ENCODE measurements around the gene C3AR1. TPM values are rescaled to one million over a fixed set of nuclear protein-coding genes. Genes with fewer than 3 reads are reported as not detected.

Gene C3AR1
- total and polyA plus RNA-seq, 8 donors = 0.93 to 19.0 (median 1.5) TPM

- FAIRE-seq (no peak), ATAC-seq (no peak), DNase-seq (no peak)
- no peaks in the 10 kb centered on the region for H3K9me3 ChIP-seq
- H3K36me3 ChIP-seq = peaks cover 0 to 62% (median 37%) of the 10 kb centered on the region in 3 donors
- intact Hi-C loops (cut with DNase I) = no loop called here
- WGBS, 2 donors = 88 to 92% methylated on average over 7 of the region's 7 CpGs
- TF ChIP-seq CTCF (IDR thresholded peaks at IDR 0.05) = no peak
- no peak overlapping the region for H3K4me3 ChIP-seq
- H3K27me3 ChIP-seq = no peaks in the 10 kb centered on the region
- no peaks in the 10 kb centered on the region for H3K4me1 ChIP-seq
- H3K27ac ChIP-seq = no peak overlapping the region
Measured at GRCh38 chr12:8050600-8051250, 15.4 kb downstream of the C3AR1 start.

GRCh38 chr12:8048906-8049305 lies 17.3 kb downstream of the C3AR1 start:
- no peaks in the 10 kb centered on the region for H3K27me3 ChIP-seq
- H3K9me3 ChIP-seq = no peaks in the 10 kb centered on the region
- FAIRE-seq (no peak), DNase-seq (no peak), ATAC-seq (no peak)
- 72 to 84% methylated on average over 4 of the region's 4 CpGs for WGBS, 2 donors
- intact Hi-C loops (cut with DNase I) = no loop called here
- no peaks in the 10 kb centered on the region for H3K4me1 ChIP-seq
- no peak overlapping the region for H3K27ac ChIP-seq
- H3K36me3 ChIP-seq = peaks cover 0 to 75% (median 37%) of the 10 kb centered on the region in 3 donors
- TF ChIP-seq CTCF (IDR thresholded peaks at IDR 0.05) = no peak
- H3K4me3 ChIP-seq = no peak overlapping the region

GRCh38 chr12:8047842-8048241 lies 18.3 kb downstream of the C3AR1 start:
- intact Hi-C loops (cut with DNase I) = no loop called here
- no peak for FAIRE-seq
- TF ChIP-seq CTCF (IDR thresholded peaks at IDR 0.05) = no peak
- 94 to 95% methylated on average over 5 of the region's 5 CpGs for WGBS, 2 donors
- ATAC-seq = no peak
- Histone ChIP-seq H3K4me3 (no peak overlapping the region), H3K27me3 (no peaks in the 10 kb centered on the region), H3K27ac (no peak overlapping the region), H3K36me3 (peaks cover 3 to 72% (median 44%) of the 10 kb centered on the region in 3 donors), H3K4me1 (no peaks in the 10 kb centered on the region), H3K9me3 (no peaks in the 10 kb centered on the region)
- DNase-seq = no peak

- peak; percentile 64 for FAIRE-seq
- DNase-seq = peak in 5 of 6 donors; percentile 58 to 87 (median 75)
- TF ChIP-seq CTCF (IDR thresholded peaks at IDR 0.05) = peak; percentile 70 to 82 (median 80)
- H3K36me3 ChIP-seq = peaks cover 3 to 74% (median 39%) of the 10 kb centered on the region in 3 donors
- intact Hi-C loops (cut with DNase I) = no loop called here
- peak; percentile 88 to 97 (median 94) for ATAC-seq
- WGBS, 2 donors = 35 to 41% methylated on average over 8 of the region's 8 CpGs
- no peaks in the 10 kb centered on the region for H3K9me3 ChIP-seq
- no peaks in the 10 kb centered on the region for H3K27me3 ChIP-seq
- no peak overlapping the region for H3K4me3 ChIP-seq
- no peak overlapping the region for H3K27ac ChIP-seq
- H3K4me1 ChIP-seq = no peaks in the 10 kb centered on the region
Measured at GRCh38 chr12:8045952-8046944, 19.9 kb downstream of the C3AR1 start.

Data from pancreas (tissue), 10 donors.